Measurements from ENCODE around the gene NRP1.

NRP1 gene

DNA sequence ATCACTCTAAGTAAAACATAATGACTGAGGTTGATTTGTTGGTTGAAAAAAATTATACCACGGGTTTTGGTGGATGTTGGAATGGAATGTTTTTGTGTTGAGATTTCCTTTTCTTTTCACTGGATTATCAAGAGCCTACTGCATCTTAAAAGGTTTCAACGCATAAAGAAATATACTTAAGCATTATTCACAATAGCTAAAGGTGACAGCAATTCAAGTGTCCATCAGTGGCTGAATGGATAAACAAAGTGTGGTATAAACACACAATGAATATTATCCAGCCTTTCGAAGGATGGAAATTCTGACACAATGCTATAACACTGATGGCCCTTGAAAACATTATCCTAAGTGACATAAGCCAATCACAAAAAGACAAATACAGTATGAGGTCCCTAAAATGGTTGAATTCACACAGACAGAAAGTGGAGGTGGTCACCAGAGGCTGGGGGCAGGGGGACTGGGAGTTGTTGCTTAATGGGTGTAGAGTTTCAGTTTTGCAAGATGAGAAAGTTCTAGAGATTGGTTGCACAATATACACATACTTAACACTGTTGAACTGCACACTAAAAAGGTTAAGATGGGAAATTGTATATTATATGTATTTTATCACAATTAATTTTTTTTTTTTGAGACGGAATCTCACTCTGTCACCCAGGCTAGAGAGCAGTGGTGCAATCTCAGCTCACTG is 122.3 kb downstream of the NRP1 start:
- DNase-seq (ENCODE audit: low spot score): no peak

DNA sequence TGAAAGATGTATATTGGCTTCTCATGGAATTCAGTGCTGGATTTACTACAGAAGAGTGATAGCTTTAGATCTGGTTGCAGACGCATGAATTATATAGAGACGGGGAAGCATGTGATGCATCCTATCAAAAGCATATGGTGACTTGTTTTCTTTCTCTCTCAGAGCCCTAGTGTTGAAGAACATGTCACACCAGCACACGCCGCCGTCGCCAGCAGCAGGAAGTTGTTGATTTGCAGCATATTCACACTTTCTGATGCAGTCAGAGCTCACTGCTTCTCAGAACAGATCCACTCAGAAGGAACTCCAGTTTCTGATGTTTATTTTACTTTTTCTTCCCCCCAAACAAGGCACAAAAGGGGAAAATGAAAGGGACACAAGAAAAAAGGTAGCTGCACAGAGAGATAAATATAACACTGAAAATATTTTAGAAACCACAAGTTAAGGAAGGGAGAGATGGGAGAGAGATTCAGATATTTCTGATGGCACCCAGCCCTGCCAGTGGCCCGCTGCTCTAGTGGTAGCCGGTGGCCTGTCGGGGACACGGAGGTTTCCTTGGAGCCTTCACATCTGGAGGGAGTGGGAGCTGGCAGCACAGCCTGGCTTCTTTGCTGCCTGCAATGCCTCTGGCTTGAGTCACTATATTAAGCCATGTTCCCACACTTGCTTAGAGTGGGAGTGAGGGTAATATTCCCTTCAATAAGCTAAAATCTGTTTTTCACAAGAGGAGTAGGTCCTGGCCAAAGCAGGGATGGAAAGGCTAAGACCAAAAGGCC is 123.2 kb downstream of the NRP1 start:
- DNase-seq (ENCODE audit: low spot score): no peak

DNA sequence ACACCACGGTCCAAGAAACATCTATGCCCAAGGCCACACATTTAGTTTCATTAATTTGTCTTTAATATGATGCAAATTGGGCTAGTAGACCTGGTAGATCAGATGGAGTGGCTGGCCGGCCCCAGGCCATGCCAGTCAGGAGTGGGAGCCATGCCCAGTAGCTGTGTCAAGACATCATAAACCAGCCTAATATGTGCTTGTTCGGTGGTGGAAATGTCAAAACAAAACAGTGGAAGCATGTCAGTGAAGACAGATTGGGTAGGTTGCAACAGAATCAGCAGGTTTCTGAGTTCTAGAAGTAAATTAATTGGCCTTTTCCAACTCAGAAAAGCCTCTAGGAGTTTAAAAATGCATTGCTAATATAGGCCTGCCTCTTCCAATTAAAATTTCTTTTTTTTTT is 124.7 kb downstream of the NRP1 start:
- DNase-seq (ENCODE audit: low spot score): no peak

DNA sequence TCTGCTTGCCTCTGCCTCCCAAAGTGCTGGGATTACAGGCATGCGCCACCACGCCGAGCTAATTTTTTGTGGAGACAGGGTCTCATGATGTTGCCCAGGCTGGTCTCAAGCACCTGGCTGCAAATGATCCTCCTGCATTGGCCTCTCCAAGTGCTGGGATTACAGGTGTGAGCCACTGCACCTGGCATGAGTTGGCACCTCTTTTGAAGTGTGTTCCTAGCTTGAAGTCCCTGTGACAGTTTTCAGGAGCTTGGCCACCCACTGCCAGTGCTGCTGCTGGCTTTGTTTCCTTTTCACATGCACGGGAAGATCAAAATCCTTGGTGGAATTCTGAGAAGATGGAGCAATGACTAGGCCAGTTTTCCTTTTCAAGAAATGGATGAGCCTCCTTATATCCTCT is 126.3 kb downstream of the NRP1 start:
- DNase-seq (ENCODE audit: low spot score): no peak

DNA sequence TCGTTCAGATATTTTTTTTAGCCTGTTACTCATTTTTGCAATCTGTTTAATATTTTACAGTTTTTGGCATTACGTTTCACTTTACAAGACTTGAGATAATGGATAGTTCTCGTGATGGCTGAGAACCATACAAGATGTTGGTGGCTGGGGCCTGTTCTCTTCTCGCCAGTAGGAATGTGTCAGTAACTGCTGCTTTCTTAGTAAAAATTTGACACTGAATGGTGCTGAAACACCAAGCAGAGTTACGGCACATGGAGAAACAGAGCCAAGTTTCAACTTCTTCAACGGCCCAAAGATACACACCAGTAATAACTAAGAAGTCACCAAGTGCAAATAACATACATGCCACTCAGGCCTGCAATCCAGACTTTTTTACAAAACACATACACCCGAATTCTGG is 130.4 kb downstream of the NRP1 start:
- DNase-seq (ENCODE audit: low spot score): no peak

DNA sequence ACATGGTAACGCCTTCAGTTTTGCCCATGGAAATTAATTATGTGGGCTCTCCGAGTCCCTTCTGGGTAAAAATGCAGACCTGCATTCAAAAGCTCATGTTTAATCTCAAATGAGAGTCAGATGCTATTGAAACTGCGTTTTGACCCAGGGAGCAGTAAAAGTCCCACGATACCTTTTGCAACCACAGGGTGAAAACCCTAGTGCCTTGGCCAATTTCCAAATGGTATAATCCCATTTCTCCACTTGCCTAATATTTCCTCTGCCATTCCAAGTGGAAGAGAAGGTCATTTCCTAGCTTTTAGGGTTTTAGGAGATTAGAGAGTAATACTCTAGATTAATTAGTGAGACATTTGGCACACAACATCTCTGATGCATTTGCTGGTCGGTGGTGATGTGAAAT is 132.5 kb downstream of the NRP1 start:
- DNase-seq (ENCODE audit: low spot score): no peak

DNA sequence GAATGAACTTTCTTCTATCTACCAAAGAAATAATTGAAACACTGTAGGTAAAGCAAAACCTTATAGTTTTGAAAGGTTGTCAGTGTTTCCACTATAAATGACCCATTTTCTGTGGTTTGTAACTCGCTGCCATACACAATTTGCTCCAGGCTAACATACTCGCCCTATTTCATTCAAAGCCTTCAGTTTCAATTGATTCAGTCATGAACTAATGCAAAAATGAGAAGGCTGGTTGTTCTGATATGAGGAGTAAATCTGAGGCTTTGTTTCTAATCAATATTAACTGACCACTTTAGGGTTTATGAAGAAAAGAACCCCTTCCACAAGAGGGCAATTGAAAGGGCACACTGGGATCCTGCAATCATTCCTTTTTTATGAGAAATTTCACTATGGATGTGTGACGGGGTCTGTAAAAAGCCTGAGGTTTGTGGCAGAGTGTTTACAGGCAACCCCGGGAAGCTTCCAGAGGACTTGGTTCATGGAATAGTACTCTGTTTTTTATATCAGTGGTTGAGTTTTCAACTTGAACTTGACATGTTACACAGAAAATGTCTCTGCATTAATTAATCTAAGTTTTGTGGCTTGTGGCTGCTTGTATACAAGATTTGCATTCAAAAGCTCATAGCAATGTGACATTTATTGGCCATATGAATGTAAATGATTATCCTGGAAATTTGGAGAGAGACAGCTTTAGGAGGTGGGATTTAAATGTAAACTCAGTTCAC is 133.2 kb downstream of the NRP1 start:
- DNase-seq (ENCODE audit: low spot score): no peak

DNA sequence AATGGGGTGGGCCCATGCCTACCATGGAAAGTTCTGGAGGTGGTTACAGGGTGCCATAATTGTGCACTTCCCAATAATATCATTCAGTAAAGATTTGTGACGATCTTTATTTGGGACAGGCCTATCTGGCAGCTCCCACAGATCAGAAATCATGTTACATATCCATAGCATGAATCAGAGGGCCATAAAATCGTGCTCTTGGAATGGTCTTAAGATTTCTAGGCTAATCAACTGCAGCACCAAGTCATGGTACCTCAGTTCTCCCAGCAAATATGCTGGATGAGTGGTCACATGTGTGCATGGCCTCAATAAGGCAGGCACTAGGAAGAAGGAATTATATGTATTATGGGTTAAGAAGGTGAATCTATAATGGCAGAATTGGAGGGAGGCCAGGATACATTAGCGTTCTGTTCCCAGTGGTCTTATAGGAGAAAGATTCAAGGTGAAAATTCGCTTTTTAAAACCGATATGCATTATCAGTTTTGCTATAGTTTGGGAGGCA is 134.7 kb downstream of the NRP1 start:
- no peak for DNase-seq (ENCODE audit: low spot score)

DNA sequence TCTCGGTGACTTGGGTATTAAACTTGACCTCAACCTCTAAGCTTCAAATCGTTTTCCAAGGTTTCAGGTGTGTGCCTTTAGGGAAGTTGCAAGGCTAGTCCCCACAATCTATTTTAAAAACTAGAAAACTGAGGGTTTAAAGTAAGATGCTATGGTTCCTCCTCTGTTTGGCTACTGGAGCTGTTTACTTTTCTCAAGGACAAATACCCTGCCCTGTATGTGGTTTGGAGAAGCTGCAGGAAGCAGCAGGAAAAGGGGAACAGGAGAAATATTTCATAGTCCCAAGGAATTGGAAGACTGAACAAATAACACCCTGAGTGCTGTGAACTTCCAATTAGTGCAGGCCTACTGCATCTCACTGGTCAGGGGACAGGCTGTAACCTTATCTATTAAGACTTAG is 135.9 kb downstream of the NRP1 start:
- DNase-seq (ENCODE audit: low spot score): no peak

DNA sequence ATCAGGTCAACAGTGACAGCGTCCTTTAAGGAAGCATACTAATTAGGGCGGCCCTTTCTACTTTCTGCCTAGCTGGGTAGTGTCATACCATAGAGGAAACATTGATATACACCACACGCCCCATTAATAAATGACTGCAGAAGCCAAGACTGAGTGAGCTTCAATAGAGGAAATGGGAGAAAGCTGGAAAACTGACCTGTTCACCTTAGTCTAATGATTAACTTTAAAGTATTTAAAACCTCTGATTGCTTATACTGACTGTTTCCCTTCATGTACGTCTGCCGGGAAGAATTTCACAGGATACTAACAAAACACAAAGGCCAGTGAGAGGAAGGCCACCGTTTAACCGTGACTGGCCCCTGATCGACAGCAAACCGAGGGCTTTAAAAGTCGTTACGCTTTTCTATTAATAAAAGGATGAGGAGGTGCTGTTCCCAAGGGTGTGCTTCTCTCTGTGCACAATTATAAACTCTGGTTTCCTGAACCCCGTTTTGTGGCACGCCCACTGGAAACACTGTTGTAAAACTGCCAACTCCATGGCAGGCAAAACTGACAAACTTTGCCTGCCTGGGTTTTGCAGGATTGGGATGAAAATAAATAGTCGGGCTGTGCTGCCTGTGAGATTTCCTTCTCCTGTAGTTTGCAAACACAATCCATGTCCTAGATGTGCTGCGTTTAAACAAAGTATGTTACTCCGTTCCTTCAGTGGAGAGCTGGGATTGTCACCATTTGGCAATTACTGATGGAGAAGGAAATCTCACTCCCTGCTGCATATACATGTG is 137.6 kb downstream of the NRP1 start:
- DNase-seq (ENCODE audit: low spot score): no peak

DNA sequence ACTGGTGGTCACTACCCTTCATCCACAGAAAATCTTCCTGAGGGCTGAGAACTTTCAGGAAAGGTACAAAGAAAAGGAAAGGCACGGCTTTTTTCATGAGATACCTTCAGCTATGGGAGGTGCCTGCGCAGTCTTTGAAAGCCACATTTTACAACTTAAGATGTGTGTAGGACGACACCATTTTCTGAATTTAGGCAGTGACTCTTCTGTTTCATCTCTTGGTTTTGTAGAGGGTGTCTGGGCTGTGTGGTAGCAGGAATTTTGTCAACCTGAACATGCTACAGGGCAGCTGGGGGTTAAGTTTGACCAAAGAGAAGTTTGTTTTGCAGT is 138.1 kb downstream of the NRP1 start:
- DNase-seq (ENCODE audit: low spot score): no peak

DNA sequence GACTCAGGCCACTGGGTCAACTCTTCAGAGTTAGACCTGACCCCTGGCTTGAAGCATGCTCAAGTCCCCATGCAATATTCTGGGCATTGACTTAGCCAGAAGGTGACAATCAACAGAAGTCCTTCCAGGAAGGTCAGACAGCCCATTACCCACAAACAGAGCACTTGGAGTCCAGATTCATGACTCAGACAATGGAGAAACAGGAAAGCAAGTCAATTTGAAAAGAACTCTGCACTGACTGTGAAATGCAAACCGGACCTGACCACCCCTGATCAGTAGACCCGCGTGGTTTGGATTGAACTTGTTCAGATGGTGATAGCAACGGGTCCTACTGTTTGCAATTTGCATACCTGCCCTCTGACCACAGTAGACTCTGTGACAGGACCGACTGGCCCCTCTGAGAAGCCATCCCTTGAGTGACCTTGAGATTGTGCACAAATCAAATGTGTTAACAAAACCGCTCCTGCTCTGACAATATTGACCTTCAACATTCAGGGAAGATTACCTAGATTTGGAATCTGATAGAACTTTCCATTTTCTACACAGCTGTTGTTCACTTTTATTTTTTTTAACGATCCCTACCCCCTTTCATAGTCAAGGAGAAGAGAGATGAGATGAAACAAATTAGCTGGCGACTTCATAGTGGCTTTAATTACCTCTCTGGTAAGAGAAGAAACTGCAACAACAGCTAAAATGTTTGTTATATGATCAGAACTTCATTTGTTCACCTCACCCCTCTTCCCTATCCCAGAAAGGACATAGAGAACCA is 138.7 kb downstream of the NRP1 start:
- DNase-seq (ENCODE audit: low spot score): no peak

DNA sequence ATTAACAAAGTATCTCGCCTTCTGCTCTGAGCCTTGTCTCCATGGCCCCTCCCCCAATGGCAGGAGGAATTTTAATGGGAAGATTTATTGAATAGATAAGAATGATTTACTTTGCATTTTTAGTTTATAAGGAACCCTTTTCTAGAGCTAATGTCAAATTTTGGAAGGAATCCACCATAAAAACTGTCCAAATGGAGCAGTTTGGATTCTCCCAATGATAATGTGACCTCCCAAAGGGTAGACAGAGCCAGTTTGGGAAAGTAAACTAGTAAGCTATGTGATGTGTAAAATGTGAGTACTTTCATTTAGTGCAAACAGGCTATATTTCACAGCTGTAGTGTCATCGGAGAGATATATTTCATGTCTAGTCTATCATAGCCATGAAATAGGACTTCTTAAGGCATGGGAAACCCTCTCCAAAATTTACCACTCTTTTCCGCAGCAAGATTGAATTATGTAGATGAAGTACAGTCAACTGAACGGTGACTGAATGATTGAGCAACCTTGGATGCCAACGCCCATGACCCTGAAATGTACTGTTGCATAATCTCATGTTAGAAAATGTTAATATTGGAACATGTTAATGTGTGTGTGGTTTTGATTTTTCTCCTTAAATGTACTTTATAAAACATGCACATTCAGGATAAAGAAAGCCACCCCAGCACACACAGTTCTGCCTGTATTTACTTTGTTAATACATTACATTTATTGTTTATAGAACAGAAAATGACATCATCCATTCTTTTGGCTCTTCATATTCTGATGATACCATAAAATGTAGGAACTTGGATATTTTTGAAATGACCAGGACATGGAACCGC is 140.6 kb downstream of the NRP1 start:
- DNase-seq (ENCODE audit: low spot score): no peak

DNA sequence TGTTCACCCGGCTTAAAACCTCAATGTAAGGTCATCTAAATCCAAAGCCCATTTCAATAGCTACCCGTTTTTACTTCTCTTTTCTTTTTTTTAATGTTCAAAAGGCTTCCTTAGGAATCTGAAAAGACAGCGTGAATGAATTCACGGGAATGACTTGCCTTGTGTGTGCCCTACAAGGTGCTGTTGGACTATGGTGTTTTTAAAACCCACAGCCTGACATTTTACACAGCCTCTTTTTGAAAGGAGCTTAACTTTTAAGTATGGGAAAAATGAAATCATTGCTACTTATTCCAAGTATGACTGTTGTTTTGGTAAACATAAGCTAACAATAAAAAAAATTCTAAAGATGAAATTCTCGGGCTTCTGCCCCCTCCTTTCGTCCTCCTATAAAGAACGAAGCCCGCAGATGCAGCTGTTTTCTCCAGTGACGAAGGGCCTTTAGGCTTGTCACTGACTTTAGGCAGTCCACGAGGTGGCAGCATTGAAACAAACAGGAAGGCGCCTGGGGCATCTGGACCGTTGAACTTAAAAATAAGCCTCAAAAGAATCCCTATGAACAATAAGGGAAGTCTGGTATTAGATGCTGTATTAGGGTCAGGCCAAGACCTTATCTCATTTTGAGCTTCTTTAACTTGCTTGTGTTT is 141.3 kb downstream of the NRP1 start:
- peak; percentile 87 for DNase-seq (ENCODE audit: low spot score)

DNA sequence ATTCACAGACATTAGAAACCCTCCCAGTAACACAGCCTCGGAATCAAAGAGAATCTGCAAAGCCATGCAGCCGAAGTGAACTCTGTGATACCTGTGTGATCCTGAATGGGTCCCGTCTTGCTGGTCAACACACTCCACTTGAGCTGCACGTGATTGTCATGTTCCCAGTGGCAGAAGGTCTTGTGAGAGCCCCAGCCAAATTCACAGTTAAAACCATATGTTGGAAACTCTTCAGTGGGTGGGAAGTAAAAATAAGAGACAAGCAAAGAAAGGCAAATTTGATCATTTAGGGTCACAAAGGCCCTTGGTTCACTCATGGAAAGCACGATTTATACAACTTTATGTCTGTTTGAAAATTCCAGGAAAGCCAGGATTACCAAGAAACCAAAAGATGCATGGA is 142.3 kb downstream of the NRP1 start:
- no peak for DNase-seq (ENCODE audit: low spot score)

DNA sequence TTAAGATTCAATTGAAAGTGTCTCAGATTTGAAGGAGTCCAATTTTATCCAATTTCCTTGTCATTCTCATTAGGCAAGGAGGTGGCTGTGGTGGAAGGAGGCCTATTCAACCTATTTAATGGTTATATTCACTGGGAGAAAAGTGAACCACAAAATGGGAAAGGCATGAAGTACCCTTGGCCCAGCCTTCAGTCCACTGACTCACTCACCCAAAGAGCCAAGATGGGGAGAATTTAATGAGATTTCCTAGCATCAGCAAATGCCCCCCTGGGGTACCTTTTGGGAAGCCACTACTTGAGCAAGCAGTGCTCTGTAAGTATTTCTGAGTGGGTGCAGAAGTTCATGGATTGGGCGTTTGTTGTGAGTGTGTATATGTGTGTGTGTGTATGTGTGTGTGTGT is 144.1 kb downstream of the NRP1 start:
- no peak for DNase-seq (ENCODE audit: low spot score)

DNA sequence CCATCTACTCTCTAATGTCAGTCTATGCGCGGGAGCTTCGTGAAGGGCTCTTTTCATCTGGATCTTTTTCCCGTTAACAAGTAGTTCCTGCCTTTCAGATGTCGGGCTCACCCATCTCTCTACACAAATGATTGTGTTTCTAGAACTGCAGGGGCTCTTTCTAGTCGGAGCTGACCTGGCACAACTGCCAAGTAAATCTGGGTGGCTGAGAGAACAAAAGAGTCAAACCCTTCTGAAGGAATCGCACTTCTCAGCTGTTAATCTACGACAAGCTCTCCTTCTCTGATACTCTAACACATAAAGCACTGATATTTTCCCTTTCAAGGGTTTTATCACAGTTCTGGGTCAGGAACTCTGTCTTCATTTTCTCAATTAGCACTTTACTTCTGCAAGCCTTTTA is 144.7 kb downstream of the NRP1 start:
- no peak for DNase-seq (ENCODE audit: low spot score)

DNA sequence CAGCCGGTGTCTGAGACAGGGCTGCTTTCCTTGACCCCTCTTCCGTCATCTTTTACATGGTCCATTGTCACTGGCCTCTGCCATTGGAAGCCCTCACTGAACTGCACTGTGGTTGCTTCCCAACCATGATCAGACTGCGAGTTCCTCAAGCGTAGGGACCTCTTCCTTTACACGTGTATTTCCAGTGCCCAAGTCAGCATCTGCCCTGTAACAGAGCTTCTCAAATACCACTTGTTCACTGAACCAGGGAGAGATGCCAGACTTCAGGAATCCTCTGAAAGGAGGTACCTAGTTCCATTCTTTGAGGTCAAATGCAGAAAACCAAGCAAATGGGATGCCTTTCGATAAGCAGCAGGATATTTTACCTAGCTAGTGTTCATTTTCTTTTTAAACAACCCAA is 145.1 kb downstream of the NRP1 start:
- DNase-seq (ENCODE audit: low spot score): no peak

DNA sequence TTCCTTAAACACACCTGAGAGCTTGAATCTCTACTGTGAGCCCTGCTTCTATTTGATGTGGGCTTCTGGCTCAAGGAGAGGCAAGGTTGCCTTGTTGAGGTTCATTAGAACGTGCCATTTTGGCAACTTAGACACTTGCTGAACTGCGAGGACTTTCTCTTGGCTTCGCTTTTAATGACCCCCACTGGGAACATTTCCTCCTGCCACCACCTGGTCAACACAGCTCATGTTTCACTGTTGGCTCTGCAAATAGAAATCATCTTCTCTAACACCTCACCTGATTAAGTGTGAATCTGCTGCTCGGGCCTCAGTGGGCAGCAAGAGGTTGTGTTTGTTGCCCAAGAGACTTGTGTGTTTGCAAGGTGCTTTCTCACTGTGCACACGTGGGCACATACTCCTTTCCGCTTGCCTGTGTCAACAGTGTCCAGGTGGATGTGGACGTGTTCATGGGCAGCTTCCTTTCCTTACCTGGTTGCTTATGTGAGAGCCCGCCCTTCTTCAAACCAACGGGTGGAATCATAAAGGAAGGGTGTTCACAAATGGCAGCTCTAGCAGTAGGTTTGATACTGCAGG is 147.0 kb downstream of the NRP1 start:
- no peak for DNase-seq (ENCODE audit: low spot score)

DNA sequence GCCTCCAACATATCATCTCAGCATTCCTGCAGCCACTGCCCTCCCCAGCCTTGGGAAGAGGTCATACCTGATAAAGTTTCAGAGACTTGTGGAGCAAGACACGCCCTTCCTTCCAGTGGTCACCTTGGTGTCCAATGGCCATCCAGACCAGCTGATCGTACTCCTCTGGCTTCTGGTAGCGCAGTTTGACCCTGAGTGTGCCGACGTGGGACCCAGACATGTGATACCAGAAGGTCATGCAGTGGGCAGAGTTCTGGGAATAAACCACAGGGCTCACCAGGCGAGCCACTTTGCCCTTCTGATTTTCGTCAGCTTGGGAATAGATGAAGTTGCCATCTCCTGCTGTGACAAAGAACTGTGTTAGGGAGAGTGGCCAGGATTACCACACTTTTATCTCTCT is 148.3 kb downstream of the NRP1 start:
- DNase-seq (ENCODE audit: low spot score): no peak

Data from pons (tissue), 1 donor.